Measurements from ENCODE around the gene PRPSAP2.

The PRPSAP2 gene

GRCh38 chr17:18978050-18978449 lies 120.1 kb downstream of the PRPSAP2 start:
- DNase-seq (ENCODE audit: low read depth in 2 of 2, low spot score in 1 of 2), result no peak

GRCh38 chr17:18978655-18979054 lies 120.7 kb downstream of the PRPSAP2 start:
- no peak for DNase-seq (ENCODE audit: low read depth in 2 of 2, low spot score in 1 of 2)
